ENCODE data around the gene RLIM.

Gene RLIM

DNA sequence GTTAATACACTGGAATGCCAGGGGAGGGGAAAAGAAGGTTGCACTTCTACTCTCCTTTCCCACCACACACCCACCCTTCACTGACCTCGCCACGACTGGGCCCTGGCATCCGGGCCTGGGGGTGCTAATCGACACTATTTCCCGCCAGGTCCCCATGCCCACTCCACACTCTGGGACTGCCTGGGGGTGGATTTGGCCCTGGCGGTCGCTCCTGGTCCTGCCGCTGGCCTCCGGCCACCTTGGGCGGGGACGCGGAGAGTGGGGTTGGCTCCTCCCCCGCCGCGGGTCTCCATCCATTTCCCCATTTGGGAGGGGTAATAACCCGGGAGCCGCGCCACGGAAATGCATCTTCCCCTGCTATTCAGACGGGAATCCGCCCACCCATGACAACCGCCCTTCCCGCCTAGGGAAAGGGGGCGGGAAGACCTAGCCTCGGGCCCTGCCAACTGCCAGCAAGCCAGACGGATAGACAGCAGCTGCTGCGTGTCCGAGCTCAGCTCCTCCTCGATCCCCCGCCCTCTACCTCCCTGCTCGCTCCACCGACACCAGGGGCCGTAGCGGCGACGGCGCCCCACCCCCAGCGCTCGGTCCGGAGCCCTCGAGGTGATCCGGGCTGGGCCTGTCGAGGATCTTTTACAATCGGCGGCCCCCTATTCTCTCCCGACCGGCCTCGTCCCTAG, 78.1 kb downstream of the RLIM start:
- Histone ChIP-seq H3K9me3 (ENCODE audit: control insufficient read depth, insufficient read depth, low read length) (no peaks in the 10 kb centered on the region), H3K27ac (ENCODE audit: low read length) (no peak overlapping the region), H3K4me3 (ENCODE audit: low read length) (peak overlapping the region; percentile 24; the same call in 1 of the 2 replicates), H3K36me3 (ENCODE audit: control insufficient read depth, insufficient read depth, low read length) (no peaks in the 10 kb centered on the region), H3K4me1 (ENCODE audit: control insufficient read depth, insufficient read depth, low read length) (0 out of 2 replicates have a peak, but pooled peaks cover 2% of the 10 kb centered on the region), H3K27me3 (ENCODE audit: control insufficient read depth, insufficient read depth, low read length) (no peaks in the 10 kb centered on the region)
- WGBS (ENCODE audit: insufficient coverage, insufficient read length) = no CpG with 5 or more reads among the region's 48 CpGs
- DNase-seq (ENCODE audit: low read depth, low spot score) = no peak

DNA sequence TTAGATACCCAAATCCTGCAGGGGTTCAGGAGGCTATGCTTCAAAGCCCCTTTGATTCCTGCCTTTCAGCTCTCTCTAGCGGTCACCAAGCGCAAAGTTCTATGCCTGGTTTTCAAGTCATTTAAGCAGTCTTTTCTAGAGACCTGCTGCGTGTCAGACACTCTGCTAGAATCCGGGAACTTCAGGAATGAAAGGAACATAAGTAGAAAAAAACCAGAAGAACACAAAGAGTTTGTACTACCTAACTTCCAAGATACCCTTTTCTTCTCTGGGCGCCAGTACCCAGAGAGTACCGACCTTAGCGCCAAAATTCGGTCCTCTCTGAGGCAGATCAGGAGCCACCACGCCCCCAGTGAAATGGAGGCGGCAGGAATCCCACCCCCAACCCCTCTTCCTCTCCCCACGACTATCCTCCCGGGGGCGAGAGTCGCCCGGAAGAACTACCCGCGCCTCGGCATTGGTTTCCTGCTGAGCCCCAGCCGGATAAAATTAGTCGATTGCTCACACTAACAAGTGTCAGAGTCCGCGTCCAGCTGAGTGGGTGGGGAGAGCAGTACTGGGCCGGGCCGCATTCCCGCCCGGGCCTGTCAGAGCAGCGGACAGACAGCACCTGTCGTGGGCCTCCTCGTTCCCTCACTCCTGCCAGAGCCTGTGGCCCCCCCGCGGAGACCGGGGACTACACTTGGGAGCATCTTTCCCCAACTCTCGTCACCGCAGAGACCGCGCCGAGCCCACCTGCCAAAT, 78.8 kb downstream of the RLIM start:
- Histone ChIP-seq H3K4me1 (ENCODE audit: control insufficient read depth, insufficient read depth, low read length) (0 out of 2 replicates have a peak, but pooled peaks cover 2% of the 10 kb centered on the region), H3K4me3 (ENCODE audit: low read length) (peak overlapping the region; percentile 24; the same call in 1 of the 2 replicates), H3K9me3 (ENCODE audit: control insufficient read depth, insufficient read depth, low read length) (no peaks in the 10 kb centered on the region), H3K36me3 (ENCODE audit: control insufficient read depth, insufficient read depth, low read length) (no peaks in the 10 kb centered on the region), H3K27me3 (ENCODE audit: control insufficient read depth, insufficient read depth, low read length) (no peaks in the 10 kb centered on the region), H3K27ac (ENCODE audit: low read length) (no peak overlapping the region)
- WGBS (ENCODE audit: insufficient coverage, insufficient read length) = no CpG with 5 or more reads among the region's 37 CpGs
- no peak for DNase-seq (ENCODE audit: low read depth, low spot score)
